ENCODE results near the gene DAGLA.

Gene DAGLA

DNA sequence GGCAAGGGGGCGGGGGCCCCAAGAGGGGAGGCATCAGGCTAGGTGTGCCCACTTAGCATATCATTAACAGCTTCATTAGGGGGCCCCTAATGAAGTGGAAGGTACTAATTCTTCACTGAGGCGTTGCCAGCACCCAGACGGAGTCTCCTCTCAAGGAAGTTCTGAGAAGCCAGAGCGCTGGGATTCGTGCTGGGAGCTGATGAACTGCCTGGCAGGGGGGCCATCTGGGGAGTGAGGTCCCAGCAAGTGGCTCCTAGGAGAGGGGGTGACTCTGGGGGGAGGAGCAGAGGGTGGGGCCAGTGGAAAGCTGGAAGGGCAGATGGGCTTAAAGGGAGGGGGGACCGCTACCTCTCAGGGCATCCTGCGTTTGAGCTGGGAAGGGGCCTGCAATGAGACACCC is 29.8 kb downstream of the DAGLA start:
- DNase-seq (ENCODE audit: low read depth), result no peak

DNA sequence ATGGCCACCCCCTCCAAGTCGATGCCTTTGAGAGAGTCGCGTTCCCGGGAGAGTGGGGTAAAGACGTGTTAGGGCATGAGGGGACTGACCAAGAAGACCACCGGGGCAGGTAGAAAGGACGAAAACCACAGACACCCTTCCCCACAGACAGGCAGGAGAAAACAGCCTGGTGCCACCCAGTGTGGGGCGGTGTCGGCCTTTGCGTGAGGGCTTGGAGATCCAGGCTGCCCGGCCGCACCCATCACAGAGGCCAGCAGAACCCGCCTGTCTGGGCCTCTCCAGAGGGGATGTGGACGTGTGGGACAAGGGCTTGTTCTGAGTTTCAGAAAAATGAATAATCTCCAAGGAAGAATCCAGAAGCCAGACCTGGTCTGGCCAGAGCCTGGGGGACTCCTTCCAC is 30.8 kb downstream of the DAGLA start:
- DNase-seq (ENCODE audit: low read depth), result no peak

DNA sequence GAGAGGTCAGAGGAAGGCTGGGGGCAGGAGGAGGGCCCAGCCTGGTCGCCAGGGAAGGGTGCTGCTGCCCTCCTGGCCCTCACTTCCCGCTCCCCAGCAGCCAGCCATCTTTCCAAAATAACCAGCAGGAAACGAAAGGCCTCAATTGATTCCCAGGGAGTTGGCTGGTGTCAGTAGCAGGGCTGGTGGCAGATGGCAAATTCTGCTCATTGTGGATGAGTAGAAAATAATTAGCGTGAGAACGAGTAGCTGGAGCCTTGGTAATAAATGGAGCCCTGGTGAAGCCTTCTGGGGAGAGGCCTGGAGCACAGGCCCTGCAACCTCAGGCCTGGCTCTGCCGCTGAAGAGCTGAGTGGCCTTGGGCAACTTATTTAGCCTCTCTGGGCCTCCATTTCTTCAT is 31.3 kb downstream of the DAGLA start:
- no peak for DNase-seq (ENCODE audit: low read depth)

DNA sequence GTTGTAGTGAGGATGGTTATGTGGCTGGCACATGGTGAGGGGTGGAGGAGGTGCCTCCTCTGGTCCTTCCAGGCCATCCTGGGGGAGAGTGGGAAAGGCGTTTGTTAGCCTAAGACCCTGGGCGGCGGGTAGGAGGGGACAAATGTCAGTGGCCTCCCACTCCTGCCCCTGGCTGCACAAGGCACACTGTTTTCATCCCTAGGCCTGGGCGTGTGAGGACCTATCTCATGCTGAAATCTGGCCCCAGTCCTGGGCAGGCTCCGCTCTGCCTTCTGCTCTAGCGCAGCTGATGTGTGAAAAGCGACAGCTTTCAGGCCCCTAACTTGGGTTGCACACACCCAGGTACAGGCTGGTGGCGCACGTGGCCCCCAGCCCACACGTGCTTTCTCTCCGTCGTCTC is 32.1 kb downstream of the DAGLA start:
- DNase-seq (ENCODE audit: low read depth), result no peak

DNA sequence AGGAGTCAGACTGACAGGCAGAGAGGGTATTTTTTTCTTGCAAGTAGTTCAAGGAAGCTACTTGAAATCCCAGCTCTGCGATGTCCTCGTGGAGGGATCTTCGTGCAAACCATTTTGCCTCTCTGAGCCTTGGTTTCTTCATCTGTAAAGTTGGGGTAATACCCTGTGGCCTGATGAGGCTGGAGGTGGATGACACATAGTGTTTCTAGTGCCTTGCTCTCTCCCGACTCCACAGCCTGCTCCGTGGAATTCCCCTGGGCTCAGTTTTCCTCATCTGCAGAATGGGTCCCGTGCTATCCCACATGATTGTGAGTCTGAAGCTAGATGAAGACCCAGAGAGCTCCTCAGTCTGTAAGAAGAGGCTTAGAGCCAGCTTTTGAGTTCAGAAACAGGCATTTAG is 32.7 kb downstream of the DAGLA start:
- no peak for DNase-seq (ENCODE audit: low read depth)

DNA sequence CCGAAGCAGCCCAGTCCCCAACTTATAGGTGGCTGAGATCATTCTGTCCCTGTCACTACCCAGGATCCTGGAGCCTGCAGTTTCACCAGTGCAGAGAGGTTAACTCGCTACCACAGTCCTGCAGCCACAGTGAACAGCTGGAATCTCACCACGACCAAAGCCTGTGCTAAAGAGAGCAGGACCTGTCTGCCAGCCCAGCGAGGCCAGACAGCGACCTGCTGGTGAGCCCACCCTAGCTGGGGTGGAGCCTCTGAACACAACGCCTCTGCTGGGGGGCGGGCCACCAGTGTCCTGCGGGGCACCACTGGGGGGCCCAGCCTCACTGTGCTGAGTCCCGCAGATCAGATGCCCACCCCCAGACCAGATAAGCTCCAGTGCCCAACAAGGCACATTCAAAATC is 33.3 kb downstream of the DAGLA start:
- DNase-seq (ENCODE audit: low read depth), result no peak

DNA sequence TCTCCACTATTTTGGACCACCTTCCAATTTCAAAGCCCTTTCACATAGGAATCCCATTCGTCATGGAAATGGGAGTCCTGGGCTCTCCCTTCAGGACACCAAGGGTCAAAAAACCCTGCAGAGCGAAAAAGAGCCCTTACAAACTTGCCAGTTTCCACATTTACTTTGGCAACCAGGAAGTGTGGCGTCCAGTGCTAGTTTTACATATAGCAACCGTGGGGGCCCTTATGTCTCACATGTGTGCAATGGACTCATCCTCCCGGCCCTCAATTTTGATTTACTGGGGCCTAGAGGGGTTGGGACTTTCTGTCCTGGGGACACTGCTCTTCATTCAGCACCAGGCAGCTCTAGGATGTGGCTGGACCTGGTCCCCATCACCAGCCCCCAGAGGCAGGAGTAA is 33.7 kb downstream of the DAGLA start:
- no peak for DNase-seq (ENCODE audit: low read depth)

DNA sequence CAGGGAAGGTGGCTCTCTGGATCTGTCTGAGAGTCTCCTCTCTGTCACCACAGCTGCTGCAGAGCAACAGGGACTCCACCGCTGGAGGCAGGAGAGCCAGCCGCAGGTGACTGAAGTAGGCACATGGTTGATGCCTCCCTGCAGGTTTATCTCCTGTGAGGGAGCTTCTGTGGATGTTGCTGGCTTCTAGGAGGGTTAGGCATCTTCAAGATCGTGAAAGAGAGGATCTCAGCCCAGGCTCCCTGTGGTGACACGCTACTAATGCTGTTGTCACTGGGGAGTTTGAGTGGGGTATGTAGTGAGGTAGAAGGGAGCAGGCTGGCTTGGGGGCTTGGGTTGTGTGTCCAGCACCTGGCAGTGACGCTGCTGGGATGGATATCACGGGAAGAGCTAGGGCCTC is 34.1 kb downstream of the DAGLA start:
- no peak for DNase-seq (ENCODE audit: low read depth)

DNA sequence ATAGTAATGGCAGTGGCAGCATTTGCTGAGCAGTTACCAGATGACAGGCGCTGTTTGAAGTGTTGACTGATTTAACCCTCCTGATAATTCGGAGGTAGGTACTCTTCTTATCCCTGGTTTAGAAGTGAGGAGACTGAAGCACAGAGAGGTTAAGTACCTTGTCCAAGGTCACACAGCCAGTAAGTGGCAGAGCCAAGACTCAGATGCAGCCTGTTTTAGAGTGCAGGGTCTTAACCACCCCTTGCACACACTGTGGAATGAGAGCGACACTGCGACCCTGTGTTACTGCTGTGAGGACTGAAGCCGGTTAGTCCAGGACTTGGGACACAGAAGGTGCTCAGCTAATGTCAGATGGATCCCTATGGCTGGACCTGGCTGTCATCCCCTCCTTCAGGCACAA is 34.7 kb downstream of the DAGLA start:
- no peak for DNase-seq (ENCODE audit: low read depth)

DNA sequence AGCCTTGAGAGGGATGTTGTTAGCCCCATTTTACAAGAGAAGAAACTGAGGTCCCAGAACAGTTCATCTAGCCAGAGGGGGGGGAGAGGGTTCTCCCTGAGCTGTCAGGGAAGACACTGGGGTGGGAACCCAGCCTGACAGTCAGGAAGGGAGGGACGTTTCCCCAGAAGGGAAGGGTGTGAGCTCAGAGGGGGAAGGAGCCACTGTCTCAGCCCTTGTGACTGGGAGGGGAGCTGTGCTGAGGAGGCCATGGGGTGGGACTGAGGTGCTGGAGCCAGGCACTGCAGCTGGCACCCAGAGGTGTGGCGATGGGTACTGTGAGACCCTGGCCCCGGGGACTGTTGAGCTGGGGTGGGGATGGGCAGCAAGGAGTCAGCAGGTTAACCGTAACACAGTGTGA is 35.7 kb downstream of the DAGLA start:
- no peak for DNase-seq (ENCODE audit: low read depth)

DNA sequence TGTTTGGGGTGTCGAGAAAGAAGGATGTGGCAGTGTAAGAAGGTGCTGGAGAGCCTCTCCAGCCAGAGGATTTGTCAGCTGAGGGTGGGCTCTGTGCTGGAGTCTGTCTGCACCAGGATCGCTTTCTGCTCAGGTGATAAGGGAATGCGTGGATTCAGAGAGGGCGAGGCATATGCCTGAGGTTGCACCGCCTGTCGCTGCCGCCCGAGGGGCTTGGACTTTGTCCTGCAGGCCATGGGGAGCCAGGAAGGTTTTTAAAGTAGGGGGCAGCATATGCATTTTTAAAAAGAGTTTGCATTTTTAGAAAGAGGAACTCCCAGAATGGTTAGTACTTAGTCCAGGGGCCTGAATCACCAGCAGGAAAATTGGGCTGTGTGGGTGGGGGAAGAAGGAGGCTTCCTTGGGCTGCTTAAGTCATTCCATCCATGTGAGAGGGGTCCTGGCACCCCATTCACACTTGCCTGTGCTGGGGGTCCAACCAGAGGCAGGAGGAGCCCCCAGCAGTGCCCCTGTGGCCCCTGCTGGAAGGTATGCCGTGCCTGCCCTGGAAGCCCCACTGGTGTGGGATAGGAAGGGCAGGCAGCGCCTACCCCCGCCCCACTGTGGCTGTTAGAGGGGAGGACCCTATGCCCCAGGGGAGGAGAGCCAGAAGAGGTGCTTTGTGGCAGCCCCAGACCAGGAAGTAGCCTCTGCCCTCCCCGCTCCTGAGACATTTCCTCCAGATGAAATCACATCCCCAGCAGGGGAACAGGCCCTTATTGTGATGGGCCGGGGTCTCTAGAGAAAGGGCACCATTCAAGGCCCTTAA is 36.5 kb downstream of the DAGLA start:
- no peak for DNase-seq (ENCODE audit: low read depth)

DNA sequence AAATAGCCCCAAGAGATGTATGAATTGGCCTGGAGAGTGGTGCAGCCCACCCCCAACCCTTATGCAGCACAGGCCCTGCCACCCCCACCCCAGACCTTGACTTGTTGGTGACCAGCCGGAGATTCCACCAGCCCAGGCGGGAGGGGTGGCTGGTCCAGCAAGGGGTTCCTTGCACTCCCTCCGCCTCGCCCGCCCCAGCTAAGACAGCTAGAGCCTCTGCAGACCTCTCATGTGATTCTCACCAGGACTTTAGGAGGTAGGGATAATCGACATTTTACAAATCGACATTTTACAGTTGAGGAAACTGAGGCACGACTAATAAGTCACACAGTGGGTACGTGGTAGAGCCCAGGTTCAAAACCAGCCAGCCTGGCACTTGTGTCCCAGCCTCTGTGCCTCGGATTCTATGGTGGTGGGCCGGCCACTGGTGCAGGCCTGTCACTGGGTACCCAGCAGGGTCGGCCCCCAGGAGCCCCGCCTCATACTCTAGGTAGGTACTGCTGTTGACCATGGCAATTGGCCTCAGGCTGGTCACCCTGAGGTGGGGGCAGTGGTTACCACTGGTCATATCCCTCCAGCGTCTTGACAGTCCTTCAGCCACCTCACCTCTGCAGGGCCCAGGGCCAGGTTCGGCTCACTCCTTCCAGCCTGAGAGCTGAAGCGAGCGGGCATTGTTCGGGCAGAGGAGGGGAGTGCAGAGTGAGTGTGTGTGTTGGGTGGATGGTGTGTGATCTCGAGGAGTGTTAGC is 37.3 kb downstream of the DAGLA start:
- no peak for DNase-seq (ENCODE audit: low read depth)

DNA sequence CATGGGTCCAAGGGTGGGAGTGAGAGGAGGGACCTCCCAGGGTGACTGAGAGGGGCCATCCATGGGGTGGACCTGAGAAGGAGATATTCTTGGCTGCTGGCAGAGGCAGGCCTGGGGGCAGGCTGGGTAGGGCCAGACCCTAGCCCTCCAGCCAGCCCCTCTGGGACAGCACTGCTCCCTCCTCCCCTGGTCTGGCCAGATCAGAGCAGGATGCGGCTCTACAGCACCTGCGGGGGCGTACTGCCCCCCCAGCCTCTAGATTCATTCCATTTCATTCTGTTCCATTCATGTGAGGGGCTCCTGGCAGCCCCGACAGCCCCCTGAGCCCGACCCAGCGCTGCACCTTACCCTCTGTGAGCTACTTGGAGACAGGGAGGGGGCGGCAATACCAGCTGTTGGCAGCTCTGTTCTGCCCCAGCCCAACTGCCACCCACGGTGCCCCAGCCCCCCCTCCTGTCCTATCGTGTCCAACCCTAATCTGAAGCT is 37.9 kb downstream of the DAGLA start:
- no peak for DNase-seq (ENCODE audit: low read depth)

DNA sequence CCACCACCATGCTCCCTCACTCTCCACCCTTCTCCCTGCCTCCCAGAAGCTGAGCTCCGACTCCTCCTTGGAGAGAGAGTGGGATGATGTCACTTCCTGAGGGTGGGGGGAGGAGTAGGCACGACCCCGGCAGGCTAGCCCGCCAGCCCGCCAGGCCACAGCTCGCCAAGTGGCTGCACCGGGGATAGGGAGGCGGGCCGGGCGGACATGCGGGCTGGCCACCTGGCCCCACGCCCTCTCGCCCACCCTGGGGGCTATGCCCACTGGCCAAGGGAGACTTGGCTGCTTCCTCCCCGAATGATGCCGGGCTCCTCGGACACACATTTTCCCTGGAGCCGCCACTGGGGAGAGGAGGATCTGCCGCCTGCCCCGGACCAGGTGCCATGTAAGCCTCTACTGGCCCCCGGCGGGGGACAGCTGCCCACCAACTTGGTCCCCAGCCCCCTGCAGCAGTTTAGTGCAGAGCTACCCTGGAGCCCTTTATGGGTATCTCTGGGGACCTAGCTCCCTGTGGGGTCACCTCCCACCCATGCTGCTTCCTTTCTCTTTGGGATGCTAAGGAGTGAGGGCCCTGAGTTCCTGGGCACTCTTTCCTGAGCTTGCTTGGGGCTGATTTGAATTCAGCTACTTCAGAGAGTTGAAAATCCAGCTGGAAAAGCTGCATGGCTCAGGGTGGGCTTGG is 38.6 kb downstream of the DAGLA start:
- no peak for DNase-seq (ENCODE audit: low read depth)

DNA sequence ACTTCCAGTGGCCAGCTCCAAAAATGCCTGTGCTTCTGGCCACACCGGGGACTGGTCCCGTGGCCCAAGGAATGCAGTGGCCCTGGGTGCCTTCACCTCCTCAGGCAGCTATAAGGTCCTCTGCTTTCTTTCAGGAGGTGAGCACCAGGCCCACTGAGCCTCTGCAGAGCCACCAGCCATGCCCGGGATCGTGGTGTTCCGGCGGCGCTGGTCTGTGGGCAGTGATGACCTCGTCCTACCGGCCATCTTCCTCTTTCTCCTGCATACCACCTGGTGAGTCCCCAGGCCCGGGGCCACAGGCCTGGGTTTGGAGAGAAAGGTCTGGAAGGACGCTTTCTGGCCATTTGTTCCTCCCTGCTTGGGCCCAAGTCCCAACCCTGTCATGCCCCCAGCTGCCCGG is 39.8 kb downstream of the DAGLA start:
- DNase-seq (ENCODE audit: low read depth), result no peak

DNA sequence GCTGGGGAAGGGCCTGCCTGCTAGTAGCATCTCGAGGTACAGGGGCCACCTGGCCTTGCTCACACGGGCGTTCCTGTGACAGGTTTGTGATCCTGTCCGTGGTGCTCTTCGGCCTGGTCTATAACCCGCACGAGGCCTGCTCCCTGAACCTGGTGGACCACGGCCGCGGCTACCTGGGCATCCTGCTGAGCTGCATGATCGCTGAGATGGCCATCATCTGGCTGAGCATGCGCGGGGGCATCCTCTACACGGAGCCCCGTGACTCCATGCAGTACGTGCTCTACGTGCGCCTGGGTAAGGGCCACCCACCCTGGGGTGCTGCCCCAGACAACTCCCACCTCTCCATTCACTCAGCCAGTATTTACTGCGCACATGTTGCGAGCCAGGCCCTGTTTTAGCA is 40.4 kb downstream of the DAGLA start:
- no peak for DNase-seq (ENCODE audit: low read depth)

DNA sequence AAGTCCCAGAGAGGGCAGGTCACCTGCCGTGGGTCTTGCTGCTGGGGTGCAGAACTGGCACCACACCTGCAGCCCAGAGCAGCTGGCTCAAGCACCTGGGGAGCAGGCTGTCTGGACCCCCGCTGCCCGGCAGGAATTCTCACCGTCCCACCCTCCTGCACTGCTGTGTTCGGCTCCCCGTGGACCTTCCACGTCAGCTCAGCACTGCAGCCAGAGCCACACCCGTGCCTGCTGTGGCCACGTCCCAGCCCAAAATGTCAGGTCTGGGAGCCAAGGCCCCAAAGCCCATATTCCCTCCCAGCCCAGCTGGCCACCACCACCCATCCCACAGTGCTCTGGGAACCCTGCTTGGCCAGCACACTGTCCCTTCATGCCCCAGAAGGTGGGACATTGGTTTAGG is 44.2 kb downstream of the DAGLA start:
- DNase-seq (ENCODE audit: low read depth), result no peak

DNA sequence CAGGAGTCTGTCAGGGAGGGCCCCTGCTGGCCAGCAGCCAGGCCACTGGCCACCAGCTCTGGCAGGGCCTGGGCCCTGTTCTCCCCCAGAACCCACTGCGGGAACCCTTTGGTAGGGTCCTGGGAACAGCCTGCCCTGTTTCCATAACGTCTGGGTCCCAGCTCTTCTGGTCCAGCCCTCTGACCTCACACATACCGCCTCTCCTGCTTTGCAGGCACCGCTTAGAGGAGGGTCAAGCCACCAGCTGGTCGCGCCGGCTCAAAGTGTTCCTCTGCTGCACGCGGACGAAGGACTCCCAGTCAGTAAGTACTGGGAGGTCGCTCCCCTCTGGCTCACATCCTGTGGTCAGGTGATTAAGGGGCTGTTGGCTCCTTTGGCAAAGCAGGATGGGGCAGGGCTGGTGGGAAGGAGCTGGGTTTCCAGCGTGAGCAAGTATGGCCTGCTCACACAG is 45.6 kb downstream of the DAGLA start:
- no peak for DNase-seq (ENCODE audit: low read depth)

DNA sequence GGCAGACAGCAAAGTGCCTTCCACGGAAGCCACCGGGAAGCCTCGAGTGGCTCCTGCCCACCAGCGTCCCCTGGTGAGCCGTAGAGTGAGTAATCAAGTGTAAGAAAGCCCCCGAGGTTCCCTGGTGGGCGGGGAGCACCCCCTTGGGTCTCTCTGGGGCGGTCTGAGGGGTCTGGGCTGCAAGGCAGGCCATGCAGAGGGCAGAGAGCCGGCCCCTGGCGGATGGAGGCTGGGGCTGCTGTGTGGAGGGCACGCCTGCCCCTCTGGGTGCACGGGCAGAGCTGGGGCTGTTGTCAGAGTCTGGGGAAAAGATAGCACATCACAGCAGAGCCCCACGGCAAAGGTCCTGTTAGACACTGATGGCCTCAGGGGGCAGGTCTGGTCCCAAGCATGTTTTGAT is 46.6 kb downstream of the DAGLA start:
- no peak for DNase-seq (ENCODE audit: low read depth)

DNA sequence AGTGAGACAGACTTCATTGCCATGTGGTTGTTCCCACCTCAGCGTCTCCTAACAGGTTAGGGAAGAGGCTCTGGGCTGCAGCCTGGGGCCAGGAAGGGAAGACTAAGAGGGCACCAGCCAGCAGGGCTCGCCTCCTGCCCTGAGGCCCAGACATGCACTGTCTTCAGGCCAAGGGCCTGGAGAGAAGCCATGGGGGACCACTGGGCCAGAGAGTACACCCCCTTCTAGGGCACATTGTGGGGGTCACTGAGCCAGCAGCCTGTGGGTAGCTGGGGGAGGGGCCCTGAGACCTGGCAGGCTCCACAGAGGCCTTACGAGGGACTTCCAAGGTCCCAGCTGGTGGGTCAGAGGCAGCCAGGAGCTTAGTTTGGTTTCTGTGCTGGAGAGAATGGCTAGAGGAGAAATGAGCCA is 47.2 kb downstream of the DAGLA start:
- no peak for DNase-seq (ENCODE audit: low read depth)

DNA sequence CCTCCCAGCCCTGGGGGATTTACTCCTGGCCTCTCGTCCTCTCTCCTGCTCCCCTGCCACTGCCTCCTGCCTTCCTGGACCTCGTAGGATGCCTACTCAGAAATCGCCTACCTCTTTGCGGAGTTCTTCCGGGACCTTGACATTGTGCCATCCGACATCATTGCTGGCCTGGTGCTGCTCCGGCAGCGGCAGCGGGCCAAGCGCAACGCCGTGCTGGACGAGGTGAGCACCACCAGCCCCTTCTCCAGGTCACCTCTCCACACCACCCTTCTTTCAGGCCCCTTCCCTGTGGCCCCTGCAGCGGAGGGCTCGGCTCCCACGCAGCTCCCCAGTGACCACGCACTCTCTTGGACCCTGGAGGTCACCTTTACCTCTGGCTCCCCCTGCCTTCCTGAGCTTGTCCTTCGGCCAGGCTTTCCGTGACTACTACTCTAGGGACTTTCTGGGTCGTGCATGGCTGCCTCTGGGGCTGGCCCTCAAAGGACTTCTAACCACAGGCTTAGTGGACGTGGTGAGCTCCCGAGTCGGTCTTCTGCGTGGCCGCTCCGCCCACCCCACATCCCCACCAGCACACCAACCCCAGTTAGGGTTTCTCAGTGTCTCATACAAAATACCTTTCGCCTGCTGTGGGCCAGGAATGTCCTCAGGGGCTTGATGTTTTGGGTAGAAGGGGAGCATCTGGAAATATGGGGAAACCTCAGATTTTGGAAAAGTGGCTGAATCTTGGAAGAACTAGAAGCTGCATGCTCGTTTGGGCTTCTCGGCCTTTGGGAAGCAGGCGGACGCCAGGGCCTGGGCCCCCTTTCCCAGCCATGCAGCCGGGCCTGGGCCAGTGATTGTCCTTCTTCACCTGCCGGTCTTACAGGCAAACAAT is 48.1 kb downstream of the DAGLA start:
- no peak for DNase-seq (ENCODE audit: low read depth)

DNA sequence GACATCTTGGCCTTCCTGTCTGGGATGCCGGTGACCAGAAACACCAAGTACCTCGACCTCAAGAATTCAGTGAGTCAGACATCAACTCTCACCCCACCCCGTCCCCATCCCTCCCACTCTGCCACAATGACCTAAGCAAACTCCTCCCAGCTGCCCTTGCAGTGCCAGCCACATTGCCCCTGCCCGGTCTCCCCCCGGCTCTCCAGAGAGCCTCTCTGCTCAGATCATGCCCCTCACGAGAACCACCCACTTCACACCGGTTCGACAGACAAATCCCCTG is 48.7 kb downstream of the DAGLA start:
- DNase-seq (ENCODE audit: low read depth), result no peak

Data from activated gamma-delta T cell treated with anti-CD3 and anti-CD28 coated beads, Interleukin-2, amount 50 U/mL, for 16 hours (primary cell).